Thyroid gland (tissue), 4 donors: Measurements from ENCODE around the gene RANBP9.

Source experiments
- POLR2A ChIP-seq, 2 donors: fragments of 450-650 bp; IDR thresholded peaks; one replicate each; pipeline ENCODE4 v1.6.1; 2017; ENCODE audit warnings: antibody characterized with exemption in 2 of 2, mild to moderate bottlenecking in 2 of 2, moderate library complexity in 1 of 2
- TF ChIP-seq, protein P1 (sequence below), 6 experiments: fragments of 200-600 bp in 3 of 6; fragments of 450-650 bp in 3 of 6; sonication (generic) in 3 of 6; IDR thresholded peaks; one replicate each; pipeline ENCODE4 v1.5.1; 2016 to 2019; ENCODE audit warnings: antibody characterized with exemption in 6 of 6, mild to moderate bottlenecking in 2 of 6, inconsistent platforms in 1 of 6, moderate library complexity in 1 of 6

DNA sequence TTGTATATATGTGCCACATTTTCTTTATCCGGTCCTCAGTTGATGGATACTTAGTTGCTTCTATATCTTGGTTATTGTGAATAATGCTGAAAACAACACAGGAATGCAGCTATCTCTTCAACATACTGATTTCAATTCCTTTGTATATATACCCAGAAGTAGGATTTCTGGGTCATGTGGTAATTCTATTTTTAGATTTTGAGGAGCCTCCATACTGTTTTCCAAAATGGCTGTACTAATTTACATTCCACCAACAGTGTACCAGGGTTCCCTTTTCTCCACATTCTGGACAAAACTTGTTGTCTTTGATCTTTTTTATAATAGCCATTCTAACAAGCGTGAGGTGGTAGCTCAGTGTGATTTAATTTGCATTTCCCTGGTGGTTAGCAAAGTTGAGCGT is 135.6 kb downstream of the RANBP9 start:
- TF ChIP-seq, protein P1, sequence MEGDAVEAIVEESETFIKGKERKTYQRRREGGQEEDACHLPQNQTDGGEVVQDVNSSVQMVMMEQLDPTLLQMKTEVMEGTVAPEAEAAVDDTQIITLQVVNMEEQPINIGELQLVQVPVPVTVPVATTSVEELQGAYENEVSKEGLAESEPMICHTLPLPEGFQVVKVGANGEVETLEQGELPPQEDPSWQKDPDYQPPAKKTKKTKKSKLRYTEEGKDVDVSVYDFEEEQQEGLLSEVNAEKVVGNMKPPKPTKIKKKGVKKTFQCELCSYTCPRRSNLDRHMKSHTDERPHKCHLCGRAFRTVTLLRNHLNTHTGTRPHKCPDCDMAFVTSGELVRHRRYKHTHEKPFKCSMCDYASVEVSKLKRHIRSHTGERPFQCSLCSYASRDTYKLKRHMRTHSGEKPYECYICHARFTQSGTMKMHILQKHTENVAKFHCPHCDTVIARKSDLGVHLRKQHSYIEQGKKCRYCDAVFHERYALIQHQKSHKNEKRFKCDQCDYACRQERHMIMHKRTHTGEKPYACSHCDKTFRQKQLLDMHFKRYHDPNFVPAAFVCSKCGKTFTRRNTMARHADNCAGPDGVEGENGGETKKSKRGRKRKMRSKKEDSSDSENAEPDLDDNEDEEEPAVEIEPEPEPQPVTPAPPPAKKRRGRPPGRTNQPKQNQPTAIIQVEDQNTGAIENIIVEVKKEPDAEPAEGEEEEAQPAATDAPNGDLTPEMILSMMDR (IDR thresholded peaks at IDR 0.05), result no peak
- no peak for TF ChIP-seq POLR2A (IDR thresholded peaks at IDR 0.05)
